SK-N-SH treated with all-trans-retinoic acid at 6 μM for 48 hours (cell line): Measurements from ENCODE around the gene PRSS53.

Source experiments
- ARNTL ChIP-seq: fragments of 450-650 bp; formaldehyde crosslinking; IDR thresholded peaks from 2 replicates; pipeline ENCODE4 v1.5.0; 2020; ENCODE audit warnings: low read depth, mild to moderate bottlenecking, moderate library complexity, borderline replicate concordance
- ESRRG ChIP-seq: fragments of 250-450 bp; sonication (Bioruptor Pico); IDR thresholded peaks from 2 replicates; pipeline ENCODE4 v1.6.1; 2021; ENCODE audit warnings: mild to moderate bottlenecking
- PPARA ChIP-seq: fragments of 250-450 bp; sonication (Bioruptor Pico); IDR thresholded peaks from 2 replicates; pipeline ENCODE4 v1.5.0; 2020; ENCODE audit warnings: mild to moderate bottlenecking, borderline replicate concordance
- ZFP30 ChIP-seq: fragments of 450-650 bp; formaldehyde crosslinking; IDR thresholded peaks from 2 replicates; pipeline ENCODE4 v1.5.0; 2022; ENCODE audit warnings: mild to moderate bottlenecking, moderate library complexity
- TF ChIP-seq, protein P1 (sequence below): fragments of 250-450 bp; sonication (Bioruptor Pico); IDR thresholded peaks from 2 replicates; pipeline ENCODE4 v1.5.1; 2021; ENCODE audit warnings: mild to moderate bottlenecking, moderate library complexity
- TF ChIP-seq, protein P2 (sequence below): fragments of 250-450 bp; sonication (Bioruptor Pico); IDR thresholded peaks from 2 replicates; pipeline ENCODE4 v1.8.0; 2020; ENCODE audit warnings: mild to moderate bottlenecking, moderate library complexity, borderline replicate concordance

DNA sequence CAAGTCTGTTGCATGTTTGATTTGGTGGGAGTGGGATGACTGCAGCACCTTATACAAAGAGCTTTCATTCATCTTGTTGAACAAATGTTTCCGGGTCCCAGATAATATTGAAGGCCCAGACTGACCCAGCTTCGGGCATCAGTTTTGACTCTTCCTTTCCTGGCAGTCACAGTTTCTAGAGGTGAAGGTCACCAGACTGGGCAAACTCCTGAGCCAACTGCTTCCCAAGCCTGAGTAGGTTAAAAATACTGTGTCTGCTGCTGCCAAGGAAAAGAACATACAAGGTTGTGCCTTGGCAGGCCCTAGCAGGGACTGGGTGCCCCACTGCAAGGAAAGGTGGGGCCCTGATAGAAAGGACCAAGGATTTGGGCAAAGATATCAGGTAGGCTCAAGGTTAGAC, 24.0 kb upstream of the PRSS53 start:
- TF ChIP-seq ARNTL (CRISPR knock-in tag) (no peak), ZFP30 (CRISPR knock-in tag) (no peak), ESRRG (CRISPR knock-in tag) (no peak), PPARA (CRISPR knock-in tag) (no peak)
- TF ChIP-seq, protein P1, sequence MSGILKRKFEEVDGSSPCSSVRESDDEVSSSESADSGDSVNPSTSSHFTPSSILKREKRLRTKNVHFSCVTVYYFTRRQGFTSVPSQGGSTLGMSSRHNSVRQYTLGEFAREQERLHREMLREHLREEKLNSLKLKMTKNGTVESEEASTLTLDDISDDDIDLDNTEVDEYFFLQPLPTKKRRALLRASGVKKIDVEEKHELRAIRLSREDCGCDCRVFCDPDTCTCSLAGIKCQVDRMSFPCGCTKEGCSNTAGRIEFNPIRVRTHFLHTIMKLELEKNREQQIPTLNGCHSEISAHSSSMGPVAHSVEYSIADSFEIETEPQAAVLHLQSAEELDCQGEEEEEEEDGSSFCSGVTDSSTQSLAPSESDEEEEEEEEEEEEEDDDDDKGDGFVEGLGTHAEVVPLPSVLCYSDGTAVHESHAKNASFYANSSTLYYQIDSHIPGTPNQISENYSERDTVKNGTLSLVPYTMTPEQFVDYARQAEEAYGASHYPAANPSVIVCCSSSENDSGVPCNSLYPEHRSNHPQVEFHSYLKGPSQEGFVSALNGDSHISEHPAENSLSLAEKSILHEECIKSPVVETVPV (CRISPR knock-in tag) = no peak
- TF ChIP-seq, protein P2, sequence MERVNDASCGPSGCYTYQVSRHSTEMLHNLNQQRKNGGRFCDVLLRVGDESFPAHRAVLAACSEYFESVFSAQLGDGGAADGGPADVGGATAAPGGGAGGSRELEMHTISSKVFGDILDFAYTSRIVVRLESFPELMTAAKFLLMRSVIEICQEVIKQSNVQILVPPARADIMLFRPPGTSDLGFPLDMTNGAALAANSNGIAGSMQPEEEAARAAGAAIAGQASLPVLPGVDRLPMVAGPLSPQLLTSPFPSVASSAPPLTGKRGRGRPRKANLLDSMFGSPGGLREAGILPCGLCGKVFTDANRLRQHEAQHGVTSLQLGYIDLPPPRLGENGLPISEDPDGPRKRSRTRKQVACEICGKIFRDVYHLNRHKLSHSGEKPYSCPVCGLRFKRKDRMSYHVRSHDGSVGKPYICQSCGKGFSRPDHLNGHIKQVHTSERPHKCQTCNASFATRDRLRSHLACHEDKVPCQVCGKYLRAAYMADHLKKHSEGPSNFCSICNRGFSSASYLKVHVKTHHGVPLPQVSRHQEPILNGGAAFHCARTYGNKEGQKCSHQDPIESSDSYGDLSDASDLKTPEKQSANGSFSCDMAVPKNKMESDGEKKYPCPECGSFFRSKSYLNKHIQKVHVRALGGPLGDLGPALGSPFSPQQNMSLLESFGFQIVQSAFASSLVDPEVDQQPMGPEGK = no peak
